Right ventricle myocardium inferior (tissue), 1 donor: ENCODE data around the gene CYTH2. TPM values are rescaled to one million over a fixed set of nuclear protein-coding genes. Genes with fewer than 3 reads are reported as not detected.
"Not testable (repeated sequence)": the region's sequence is repeated elsewhere in the genome, so short reads cannot be mapped to it uniquely, and the experiment has no call there.

Experiments used
- ATAC-seq: fragments of 200-7000 bp; cut with Tn5 transposase; one replicate; pipeline ENCODE4 v1.9.1; 2020; ENCODE audit warnings: mild to moderate bottlenecking, moderate library complexity
- DNase-seq: peaks from one replicate; pipeline ENCODE4 v3.0.0; 2021; ENCODE audit errors: missing footprints
- intact Hi-C: fragments of 100-400 bp; cut with DNase I; formaldehyde crosslinking; loops from one replicate; pipeline ENCODE4 v1.11.0; 2022
- total RNA-seq: library from RNA; stranded (reverse); fragmentation: NEBNext Ultra II Directional; extraction: Animal tissue kit (Norgen Biotek cat#: 25700); gene quantifications from one replicate; pipeline ENCODE4 v1.2.1, GENCODE V29; 2021
- donor health status: DM: no; HTN: yes; CAD: no; lungs with severe emphysema.

Gene CYTH2
- total RNA-seq, 1 donor from 2014 or later, result 30.7 TPM

- ATAC-seq (no peak), DNase-seq (no peak)
- intact Hi-C loops, result loop anchor here (10.0 kb wide), 2 partner anchors 163 to 223 kb away; partner anchors contain the start of gene EMP3
Measured at GRCh38 chr19:48487544-48487943, 18.4 kb downstream of the CYTH2 start.

- ATAC-seq (peak; percentile 24), DNase-seq (peak; percentile 48)
- intact Hi-C loops, result loop anchor here (10.0 kb wide), 2 partner anchors 163 to 223 kb away; partner anchors contain the start of gene EMP3
Measured at GRCh38 chr19:48487948-48488347, 18.8 kb downstream of the CYTH2 start.

GRCh38 chr19:48488478-48488877 is 19.3 kb downstream of the CYTH2 start:
- peak; percentile 42 for DNase-seq
- intact Hi-C loops, result loop anchor here (10.0 kb wide), 2 partner anchors 164 to 224 kb away; partner anchors contain the start of gene EMP3
- ATAC-seq, result not testable (repeated sequence)

GRCh38 chr19:48489608-48490216 is 20.5 kb downstream of the CYTH2 start:
- ATAC-seq (no peak), DNase-seq (peak; percentile 87)
- intact Hi-C loops, result loop anchor here (1.0 to 10.0 kb wide), 3 partner anchors 95 to 225 kb away; partner anchors contain the start of gene EMP3

- DNase-seq (peak; percentile 49), ATAC-seq (no peak)
- intact Hi-C loops, result no loop called here
Measured at GRCh38 chr19:48490981-48491792, 22.0 kb downstream of the CYTH2 start.

GRCh38 chr19:48491793-48492123 is 22.6 kb downstream of the CYTH2 start:
- DNase-seq (peak; percentile 63), ATAC-seq (no peak)
- intact Hi-C loops, result no loop called here

GRCh38 chr19:48492925-48493717 is 24.0 kb downstream of the CYTH2 start:
- intact Hi-C loops, result no loop called here
- peak; percentile 89 for ATAC-seq

GRCh38 chr19:48493718-48494401 is 24.7 kb downstream of the CYTH2 start:
- DNase-seq, result peak; percentile 62
- intact Hi-C loops, result no loop called here
- peak; percentile 0 for ATAC-seq

More at GRCh38 chr19:48492925-48493717, 24.0 kb downstream of the CYTH2 start:
- peak; percentile 96 for DNase-seq

- intact Hi-C loops, result no loop called here
- ATAC-seq (no peak), DNase-seq (no peak)
Measured at GRCh38 chr19:48495396-48495795, 26.2 kb downstream of the CYTH2 start.

GRCh38 chr19:48496959-48497727 is 28.0 kb downstream of the CYTH2 start:
- ATAC-seq (no peak), DNase-seq (no peak)
- intact Hi-C loops, result no loop called here

GRCh38 chr19:48497728-48498594 is 28.8 kb downstream of the CYTH2 start:
- DNase-seq (no peak), ATAC-seq (no peak)
- intact Hi-C loops, result no loop called here

- DNase-seq, result peak; percentile 14
- intact Hi-C loops, result no loop called here
- no peak for ATAC-seq
Measured at GRCh38 chr19:48498595-48499311, 29.6 kb downstream of the CYTH2 start.

GRCh38 chr19:48499316-48500090 is 30.3 kb downstream of the CYTH2 start:
- DNase-seq, result no peak
- no peak for ATAC-seq
- intact Hi-C loops, result no loop called here

- DNase-seq (no peak), ATAC-seq (no peak)
- intact Hi-C loops, result no loop called here
Measured at GRCh38 chr19:48500830-48501493, 31.8 kb downstream of the CYTH2 start.
